WTC11 (cell line): ENCODE results near the gene ZNHIT3. TPM values are rescaled to one million over a fixed set of nuclear protein-coding genes. Genes with fewer than 3 reads are reported as not detected.

ENCODE experiments used
- ATAC-seq: fragments of 200-7000 bp; cut with Tn5 transposase; 2 replicates; pipeline ENCODE4 v1.10.0; 2021; ENCODE audit warnings: mild to moderate bottlenecking, moderate library complexity
- CTCF ChIA-PET: fragments of 300-600 bp; sonication (Branson Sonifier 250); formaldehyde crosslinking; loops from one replicate; lab custom pipeline; 2021; ENCODE audit warnings: antibody characterized with exemption; lab: Charles Lee
- POLR2A ChIA-PET: fragments of 350-600 bp; sonication (Branson Sonifier 250); formaldehyde crosslinking; loops from one replicate; lab custom pipeline; 2021; ENCODE audit warnings: antibody characterized with exemption; lab: Charles Lee
- DNase-seq: peaks from one replicate; pipeline ENCODE4 v3.0.0; 2021; ENCODE audit warnings: low spot score
- H3K27ac Mint-ChIP-seq: 2 replicates; pipeline ENCODE4 v1.8.0; 2021; ENCODE audit warnings: mixed read lengths
- H3K27me3 Mint-ChIP-seq: 2 replicates; pipeline ENCODE4 v1.8.0; 2021; ENCODE audit warnings: low read depth, mild to moderate bottlenecking, moderate library complexity, mixed read lengths
- H3K36me3 Mint-ChIP-seq: 2 replicates; pipeline ENCODE4 v1.8.0; 2021; ENCODE audit warnings: mixed read lengths
- H3K4me1 Mint-ChIP-seq: 2 replicates; pipeline ENCODE4 v1.8.0; 2022; ENCODE audit warnings: mixed read lengths
- H3K4me3 Mint-ChIP-seq: 2 replicates; pipeline ENCODE4 v1.8.0; 2021; ENCODE audit warnings: mild to moderate bottlenecking, moderate library complexity, mixed read lengths
- H3K9me3 Mint-ChIP-seq: 2 replicates; pipeline ENCODE4 v1.8.0; 2021; ENCODE audit warnings: mixed read lengths
- CBFB ChIP-seq: sonication (generic); formaldehyde crosslinking; IDR thresholded peaks from 2 replicates; pipeline ENCODE4 v1.8.1; 2022; ENCODE audit warnings: mild to moderate bottlenecking, low read depth, missing genetic modification reagents
- CREM ChIP-seq: sonication (generic); formaldehyde crosslinking; IDR thresholded peaks from 2 replicates; pipeline ENCODE4 v1.8.1; 2022; ENCODE audit warnings: mild to moderate bottlenecking, missing genetic modification reagents, moderate library complexity
- ESRRA ChIP-seq: sonication (generic); formaldehyde crosslinking; IDR thresholded peaks from 2 replicates; pipeline ENCODE4 v1.8.1; 2022; ENCODE audit warnings: mild to moderate bottlenecking, missing genetic modification reagents, borderline replicate concordance
- GTF2I ChIP-seq: fragments of 250-450 bp; sonication (Bioruptor Pico); conservative IDR thresholded peaks from 2 replicates; pipeline ENCODE4 v1.4.0; 2021; ENCODE audit warnings: mild to moderate bottlenecking
- KAT7 ChIP-seq: sonication (generic); formaldehyde crosslinking; IDR thresholded peaks from 2 replicates; pipeline ENCODE4 v1.8.1; 2023; ENCODE audit warnings: missing genetic modification reagents, mild to moderate bottlenecking, borderline replicate concordance
- MXD4 ChIP-seq: fragments of 250-450 bp; sonication (Bioruptor Pico); IDR thresholded peaks from 2 replicates; pipeline ENCODE4 v1.8.0; 2021; ENCODE audit warnings: mild to moderate bottlenecking, moderate library complexity, borderline replicate concordance
- MYBL2 ChIP-seq: sonication (generic); formaldehyde crosslinking; IDR thresholded peaks from 2 replicates; pipeline ENCODE4 v1.8.1; 2023; ENCODE audit warnings: mild to moderate bottlenecking, moderate library complexity, missing genetic modification reagents
- NFE2L1 ChIP-seq: sonication (generic); formaldehyde crosslinking; IDR thresholded peaks from 2 replicates; pipeline ENCODE4 v1.8.1; 2023; ENCODE audit warnings: missing genetic modification reagents
- RELA ChIP-seq: sonication (generic); formaldehyde crosslinking; IDR thresholded peaks from 2 replicates; pipeline ENCODE4 v1.8.1; 2022; ENCODE audit warnings: missing genetic modification reagents, mild to moderate bottlenecking, borderline replicate concordance
- SP1 ChIP-seq: sonication (generic); formaldehyde crosslinking; conservative IDR thresholded peaks from 2 replicates; pipeline ENCODE4 v1.8.1; 2022; ENCODE audit warnings: missing genetic modification reagents
- TCF7 ChIP-seq: sonication (generic); formaldehyde crosslinking; IDR thresholded peaks from 2 replicates; pipeline ENCODE4 v1.8.0; 2022; ENCODE audit warnings: mild to moderate bottlenecking, low read depth, missing genetic modification reagents, moderate library complexity
- TP53 ChIP-seq: sonication (generic); formaldehyde crosslinking; IDR thresholded peaks from 2 replicates; pipeline ENCODE4 v1.8.1; 2023; ENCODE audit warnings: mild to moderate bottlenecking, missing genetic modification reagents
- ZNF138 ChIP-seq: sonication (generic); formaldehyde crosslinking; conservative IDR thresholded peaks from 2 replicates; pipeline ENCODE4 v1.8.1; 2022; ENCODE audit warnings: mild to moderate bottlenecking, moderate library complexity, missing genetic modification reagents
- ZNF317 ChIP-seq: sonication (generic); formaldehyde crosslinking; IDR thresholded peaks from 2 replicates; pipeline ENCODE4 v1.8.1; 2023; ENCODE audit warnings: low read depth, mild to moderate bottlenecking, moderate library complexity, missing genetic modification reagents, borderline replicate concordance
- total RNA-seq: library from RNA; stranded (reverse); gene quantifications from 3 replicates; pipeline ENCODE4 v1.2.3, GENCODE V29; 2021
- TF ChIP-seq, protein P1 (sequence below): fragments of 250-450 bp; sonication (Bioruptor Pico); conservative IDR thresholded peaks from 2 replicates; pipeline ENCODE4 v1.9.0; 2021; ENCODE audit warnings: mild to moderate bottlenecking
- TF ChIP-seq, protein P2 (sequence below): sonication (generic); formaldehyde crosslinking; IDR thresholded peaks from 2 replicates; pipeline ENCODE4 v1.8.0; 2023; ENCODE audit warnings: missing genetic modification reagents, mild to moderate bottlenecking, borderline replicate concordance
- TF ChIP-seq, protein P3 (sequence below): fragments of 250-450 bp; sonication (Bioruptor Pico); IDR thresholded peaks from 2 replicates; pipeline ENCODE4 v1.9.0; 2021; ENCODE audit warnings: moderate library complexity, mild to moderate bottlenecking, inconsistent platforms, borderline replicate concordance
- TF ChIP-seq, protein P4 (sequence below): sonication (generic); formaldehyde crosslinking; IDR thresholded peaks from 2 replicates; pipeline ENCODE4 v1.8.0; 2022; ENCODE audit warnings: mild to moderate bottlenecking, missing genetic modification reagents
- TF ChIP-seq, protein P5 (sequence below): sonication (generic); formaldehyde crosslinking; IDR thresholded peaks from 2 replicates; pipeline ENCODE4 v1.8.1; 2022; ENCODE audit warnings: missing genetic modification reagents, borderline replicate concordance
- TF ChIP-seq, protein P6 (sequence below): sonication (generic); formaldehyde crosslinking; IDR thresholded peaks from 2 replicates; pipeline ENCODE4 v1.8.0; 2023; ENCODE audit warnings: missing genetic modification reagents
- TF ChIP-seq, protein P7 (sequence below): sonication (generic); formaldehyde crosslinking; IDR thresholded peaks from 2 replicates; pipeline ENCODE4 v1.8.1; 2023; ENCODE audit warnings: mild to moderate bottlenecking, missing genetic modification reagents

Gene ZNHIT3
- total RNA-seq, 1 experiment from 2014 or later, result 47.0 TPM

DNA sequence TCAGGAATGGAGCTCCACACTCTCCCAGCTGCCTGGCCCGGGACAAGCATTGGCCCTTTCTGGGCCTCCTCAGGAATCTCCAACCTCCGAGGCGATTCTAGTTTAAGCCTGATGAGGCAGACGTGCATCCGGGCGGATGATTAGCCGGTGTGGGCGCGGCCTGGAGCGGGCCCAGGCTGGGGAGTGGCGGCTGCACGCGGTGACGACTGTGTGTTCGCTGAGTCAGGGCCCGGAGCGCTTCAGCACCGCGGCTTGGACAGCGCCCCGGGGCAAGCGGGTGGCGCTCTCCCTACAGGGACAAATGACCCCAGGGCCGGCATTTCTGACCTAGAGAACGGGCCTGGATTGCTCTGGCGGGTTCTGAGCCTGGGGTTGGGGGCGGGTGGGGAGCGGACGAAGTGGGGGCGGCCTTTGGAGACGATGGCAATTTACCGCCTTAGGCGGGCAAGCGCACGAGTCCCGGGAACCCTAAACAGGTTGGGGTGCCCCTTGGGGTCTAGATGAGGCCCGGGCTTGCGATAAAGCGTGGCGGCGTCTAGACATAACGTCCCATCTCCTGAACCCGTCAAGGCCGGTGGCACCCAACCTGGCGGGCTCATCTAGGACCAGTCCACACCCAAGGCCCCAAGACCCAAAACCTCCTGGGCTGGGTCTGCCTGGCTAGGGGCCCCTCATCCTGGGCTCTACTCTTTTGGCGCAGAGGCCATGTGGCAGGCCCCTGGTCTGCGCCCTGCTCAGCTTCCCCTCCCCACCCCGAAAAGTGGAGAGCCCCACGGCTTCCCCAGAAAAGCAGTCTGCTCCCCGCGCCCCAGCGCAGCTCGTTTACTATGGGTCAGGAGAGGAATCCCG is 22.3 kb upstream of the ZNHIT3 start (continued):
- peak; percentile 92 for TF ChIP-seq TP53
- no peak for TF ChIP-seq MXD4 (CRISPR knock-in tag)
- no peak for TF ChIP-seq RELA
- TF ChIP-seq GTF2I, result no peak
- TF ChIP-seq, protein P1, sequence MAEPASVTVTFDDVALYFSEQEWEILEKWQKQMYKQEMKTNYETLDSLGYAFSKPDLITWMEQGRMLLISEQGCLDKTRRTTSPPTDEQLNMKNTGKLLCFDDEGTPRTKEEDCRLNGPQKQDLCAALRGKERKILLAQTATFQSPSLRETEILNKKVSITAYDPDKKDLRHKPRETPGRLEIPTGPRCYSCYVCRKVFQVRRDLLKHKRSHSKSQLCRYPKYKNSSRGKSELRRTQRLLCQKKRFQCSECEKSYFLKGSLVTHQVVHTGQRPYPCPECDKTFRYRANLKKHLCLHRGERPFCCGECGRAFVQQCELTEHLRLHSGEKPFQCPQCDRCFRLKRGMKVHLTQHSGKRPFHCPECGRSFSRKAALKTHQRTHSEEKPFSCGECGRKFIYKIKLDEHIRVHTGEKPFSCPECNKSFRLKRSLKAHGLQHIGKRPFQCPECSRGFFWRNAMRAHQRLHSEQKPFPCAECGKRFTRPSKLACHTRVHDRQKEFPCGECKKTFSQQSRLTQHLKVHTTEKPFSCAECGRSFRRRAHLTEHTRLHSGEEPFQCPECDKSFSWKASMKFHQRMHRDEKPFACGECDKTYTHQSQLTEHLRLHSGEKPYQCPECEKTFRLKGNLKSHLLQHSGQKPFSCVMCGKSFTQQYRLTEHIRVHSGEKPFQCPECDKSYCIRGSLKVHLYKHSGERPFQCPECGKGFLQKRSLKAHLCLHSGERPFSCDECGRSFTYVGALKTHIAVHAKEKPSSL, result no peak
- TF ChIP-seq CREM (CRISPR knock-in tag), result peak; percentile 73; the same call in 1 of the 2 replicates
- 0 out of 2 replicates have a peak, but pooled peaks have one; percentile 91 for TF ChIP-seq TCF7 (CRISPR knock-in tag)
- TF ChIP-seq, protein P2, sequence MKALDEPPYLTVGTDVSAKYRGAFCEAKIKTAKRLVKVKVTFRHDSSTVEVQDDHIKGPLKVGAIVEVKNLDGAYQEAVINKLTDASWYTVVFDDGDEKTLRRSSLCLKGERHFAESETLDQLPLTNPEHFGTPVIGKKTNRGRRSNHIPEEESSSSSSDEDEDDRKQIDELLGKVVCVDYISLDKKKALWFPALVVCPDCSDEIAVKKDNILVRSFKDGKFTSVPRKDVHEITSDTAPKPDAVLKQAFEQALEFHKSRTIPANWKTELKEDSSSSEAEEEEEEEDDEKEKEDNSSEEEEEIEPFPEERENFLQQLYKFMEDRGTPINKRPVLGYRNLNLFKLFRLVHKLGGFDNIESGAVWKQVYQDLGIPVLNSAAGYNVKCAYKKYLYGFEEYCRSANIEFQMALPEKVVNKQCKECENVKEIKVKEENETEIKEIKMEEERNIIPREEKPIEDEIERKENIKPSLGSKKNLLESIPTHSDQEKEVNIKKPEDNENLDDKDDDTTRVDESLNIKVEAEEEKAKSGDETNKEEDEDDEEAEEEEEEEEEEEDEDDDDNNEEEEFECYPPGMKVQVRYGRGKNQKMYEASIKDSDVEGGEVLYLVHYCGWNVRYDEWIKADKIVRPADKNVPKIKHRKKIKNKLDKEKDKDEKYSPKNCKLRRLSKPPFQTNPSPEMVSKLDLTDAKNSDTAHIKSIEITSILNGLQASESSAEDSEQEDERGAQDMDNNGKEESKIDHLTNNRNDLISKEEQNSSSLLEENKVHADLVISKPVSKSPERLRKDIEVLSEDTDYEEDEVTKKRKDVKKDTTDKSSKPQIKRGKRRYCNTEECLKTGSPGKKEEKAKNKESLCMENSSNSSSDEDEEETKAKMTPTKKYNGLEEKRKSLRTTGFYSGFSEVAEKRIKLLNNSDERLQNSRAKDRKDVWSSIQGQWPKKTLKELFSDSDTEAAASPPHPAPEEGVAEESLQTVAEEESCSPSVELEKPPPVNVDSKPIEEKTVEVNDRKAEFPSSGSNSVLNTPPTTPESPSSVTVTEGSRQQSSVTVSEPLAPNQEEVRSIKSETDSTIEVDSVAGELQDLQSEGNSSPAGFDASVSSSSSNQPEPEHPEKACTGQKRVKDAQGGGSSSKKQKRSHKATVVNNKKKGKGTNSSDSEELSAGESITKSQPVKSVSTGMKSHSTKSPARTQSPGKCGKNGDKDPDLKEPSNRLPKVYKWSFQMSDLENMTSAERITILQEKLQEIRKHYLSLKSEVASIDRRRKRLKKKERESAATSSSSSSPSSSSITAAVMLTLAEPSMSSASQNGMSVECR (CRISPR knock-in tag), result peak; percentile 97
- TF ChIP-seq, protein P3, sequence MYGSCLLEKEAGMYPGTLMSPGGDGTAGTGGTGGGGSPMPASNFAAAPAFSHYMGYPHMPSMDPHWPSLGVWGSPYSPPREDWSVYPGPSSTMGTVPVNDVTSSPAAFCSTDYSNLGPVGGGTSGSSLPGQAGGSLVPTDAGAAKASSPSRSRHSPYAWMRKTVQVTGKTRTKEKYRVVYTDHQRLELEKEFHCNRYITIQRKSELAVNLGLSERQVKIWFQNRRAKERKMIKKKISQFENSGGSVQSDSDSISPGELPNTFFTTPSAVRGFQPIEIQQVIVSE (CRISPR knock-in tag), result no peak
- TF ChIP-seq, protein P4, sequence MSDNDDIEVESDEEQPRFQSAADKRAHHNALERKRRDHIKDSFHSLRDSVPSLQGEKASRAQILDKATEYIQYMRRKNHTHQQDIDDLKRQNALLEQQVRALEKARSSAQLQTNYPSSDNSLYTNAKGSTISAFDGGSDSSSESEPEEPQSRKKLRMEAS (CRISPR knock-in tag), result peak; percentile 71

DNA sequence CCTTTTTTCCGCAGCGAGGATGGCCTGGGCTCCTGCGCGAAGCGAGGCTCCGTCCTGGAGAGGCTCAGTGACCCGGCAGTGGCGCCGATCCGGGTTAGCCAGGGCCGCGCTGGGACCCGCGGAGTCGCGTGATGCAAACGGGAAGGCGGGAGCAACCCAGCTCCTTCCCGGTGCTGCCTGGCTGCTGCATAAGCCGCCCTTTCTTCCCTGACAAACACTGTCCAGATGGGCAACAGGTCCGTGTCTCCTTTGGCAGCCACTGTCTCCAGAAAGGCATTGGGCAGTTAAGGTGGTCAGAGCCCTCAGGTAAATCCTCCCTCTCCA is 21.8 kb upstream of the ZNHIT3 start:
- DNase-seq (peak; percentile 32), ATAC-seq (no peak)
- Mint-ChIP-seq H3K27me3 (peaks cover 43% of the 10 kb centered on the region), H3K4me1 (no peaks in the 10 kb centered on the region), H3K9me3 (no peaks in the 10 kb centered on the region), H3K4me3 (no peak overlapping the region), H3K27ac (no peak overlapping the region), H3K36me3 (no peaks in the 10 kb centered on the region)
- ChIA-PET CTCF (interaction anchor here (1.5 to 2.7 kb wide), 2 partner anchors 18 to 495 kb away, joined by 5 to 24 read pairs; no protein-coding TSS in a partner anchor), POLR2A (no interaction called here)
- no peak for TF ChIP-seq SP1 (CRISPR knock-in tag)
- no peak for TF ChIP-seq MYBL2 (CRISPR knock-in tag)
- TF ChIP-seq, protein P5, sequence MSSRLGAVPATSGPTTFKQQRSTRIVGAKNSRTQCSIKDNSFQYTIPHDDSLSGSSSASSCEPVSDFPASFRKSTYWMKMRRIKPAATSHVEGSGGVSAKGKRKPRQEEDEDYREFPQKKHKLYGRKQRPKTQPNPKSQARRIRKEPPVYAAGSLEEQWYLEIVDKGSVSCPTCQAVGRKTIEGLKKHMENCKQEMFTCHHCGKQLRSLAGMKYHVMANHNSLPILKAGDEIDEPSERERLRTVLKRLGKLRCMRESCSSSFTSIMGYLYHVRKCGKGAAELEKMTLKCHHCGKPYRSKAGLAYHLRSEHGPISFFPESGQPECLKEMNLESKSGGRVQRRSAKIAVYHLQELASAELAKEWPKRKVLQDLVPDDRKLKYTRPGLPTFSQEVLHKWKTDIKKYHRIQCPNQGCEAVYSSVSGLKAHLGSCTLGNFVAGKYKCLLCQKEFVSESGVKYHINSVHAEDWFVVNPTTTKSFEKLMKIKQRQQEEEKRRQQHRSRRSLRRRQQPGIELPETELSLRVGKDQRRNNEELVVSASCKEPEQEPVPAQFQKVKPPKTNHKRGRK (CRISPR knock-in tag), result no peak
- TF ChIP-seq ZNF138 (CRISPR knock-in tag), result no peak
- TF ChIP-seq CBFB (CRISPR knock-in tag), result no peak
- no peak for TF ChIP-seq KAT7
- no peak for TF ChIP-seq ZNF317 (CRISPR knock-in tag)
- no peak for TF ChIP-seq ESRRA (CRISPR knock-in tag)
- TF ChIP-seq, protein P6, sequence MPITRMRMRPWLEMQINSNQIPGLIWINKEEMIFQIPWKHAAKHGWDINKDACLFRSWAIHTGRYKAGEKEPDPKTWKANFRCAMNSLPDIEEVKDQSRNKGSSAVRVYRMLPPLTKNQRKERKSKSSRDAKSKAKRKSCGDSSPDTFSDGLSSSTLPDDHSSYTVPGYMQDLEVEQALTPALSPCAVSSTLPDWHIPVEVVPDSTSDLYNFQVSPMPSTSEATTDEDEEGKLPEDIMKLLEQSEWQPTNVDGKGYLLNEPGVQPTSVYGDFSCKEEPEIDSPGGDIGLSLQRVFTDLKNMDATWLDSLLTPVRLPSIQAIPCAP (CRISPR knock-in tag), result no peak
- TF ChIP-seq CREM (CRISPR knock-in tag), result no peak
- TF ChIP-seq, protein P7, sequence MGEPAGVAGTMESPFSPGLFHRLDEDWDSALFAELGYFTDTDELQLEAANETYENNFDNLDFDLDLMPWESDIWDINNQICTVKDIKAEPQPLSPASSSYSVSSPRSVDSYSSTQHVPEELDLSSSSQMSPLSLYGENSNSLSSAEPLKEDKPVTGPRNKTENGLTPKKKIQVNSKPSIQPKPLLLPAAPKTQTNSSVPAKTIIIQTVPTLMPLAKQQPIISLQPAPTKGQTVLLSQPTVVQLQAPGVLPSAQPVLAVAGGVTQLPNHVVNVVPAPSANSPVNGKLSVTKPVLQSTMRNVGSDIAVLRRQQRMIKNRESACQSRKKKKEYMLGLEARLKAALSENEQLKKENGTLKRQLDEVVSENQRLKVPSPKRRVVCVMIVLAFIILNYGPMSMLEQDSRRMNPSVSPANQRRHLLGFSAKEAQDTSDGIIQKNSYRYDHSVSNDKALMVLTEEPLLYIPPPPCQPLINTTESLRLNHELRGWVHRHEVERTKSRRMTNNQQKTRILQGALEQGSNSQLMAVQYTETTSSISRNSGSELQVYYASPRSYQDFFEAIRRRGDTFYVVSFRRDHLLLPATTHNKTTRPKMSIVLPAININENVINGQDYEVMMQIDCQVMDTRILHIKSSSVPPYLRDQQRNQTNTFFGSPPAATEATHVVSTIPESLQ (CRISPR knock-in tag), result no peak
- TF ChIP-seq MXD4 (CRISPR knock-in tag), result no peak
- no peak for TF ChIP-seq NFE2L1 (CRISPR knock-in tag)
- TF ChIP-seq, all 79 proteins: peak for 0
